C1 segment of cervical spinal cord (tissue), 14 donors: Measurements from ENCODE around the gene LZIC.
A peak's percentile ranks its signal among the peaks of the same experiment; 100 is the strongest.

Experiments
- DNase-seq, 14 donors: peaks; one replicate each; lab custom pipeline; 2025; lab: John Stamatoyannopoulos, UW

LZIC gene

GRCh38 chr1:9910423-9911178, 32.6 kb downstream of the LZIC start:
- peak; percentile 95 to 100 (median 99) for DNase-seq

GRCh38 chr1:9910076-9910422, 33.1 kb downstream of the LZIC start, which contains the start of gene CTNNBIP1:
Gene CTNNBIP1 (minus strand): TSS chr1:9910269. CDS start chr1:9872064, 38,205 bp downstream.
- DNase-seq: no peak

DNA sequence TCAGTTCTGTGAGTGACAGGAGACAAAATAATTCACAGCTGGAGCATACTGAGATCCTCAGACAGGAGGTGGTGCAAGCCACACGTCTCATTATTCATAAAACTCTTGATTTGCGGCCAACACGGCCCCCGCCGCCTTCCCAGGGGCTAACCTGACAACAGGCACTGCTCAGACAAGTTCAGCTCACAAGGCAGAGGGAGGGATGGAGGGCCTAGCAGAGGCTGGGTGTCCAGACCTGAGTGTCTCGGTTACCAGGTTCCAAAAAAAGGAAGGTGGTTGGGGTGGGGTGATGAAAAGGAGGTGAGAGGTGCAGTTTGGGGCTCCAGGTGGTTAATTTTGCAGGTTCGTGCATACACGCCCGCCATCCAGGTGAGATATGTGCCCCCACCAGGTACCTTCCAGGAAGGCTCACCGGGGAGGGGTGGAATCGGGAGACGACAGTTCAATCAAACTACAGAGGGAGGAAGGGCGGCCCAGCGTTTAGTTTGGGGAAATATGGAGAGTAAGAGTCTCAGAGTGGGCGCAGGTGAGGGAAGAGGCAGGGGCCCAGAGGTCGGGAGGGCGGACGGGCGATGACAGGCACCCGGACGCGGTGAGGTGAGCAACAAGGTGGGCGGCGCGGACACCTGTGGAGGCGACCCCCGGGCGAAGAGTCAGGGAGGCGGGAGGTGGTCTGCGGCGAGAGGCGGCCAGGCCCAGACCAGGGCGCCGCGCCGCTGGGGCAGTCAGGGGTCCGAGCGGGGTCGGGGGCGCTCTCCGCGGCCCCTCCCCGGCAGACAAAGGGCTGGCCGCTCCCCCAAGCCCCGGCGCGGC, 33.8 kb downstream of the LZIC start:
- DNase-seq: peak in 2 of 14 donors; percentile 33 to 46

DNA sequence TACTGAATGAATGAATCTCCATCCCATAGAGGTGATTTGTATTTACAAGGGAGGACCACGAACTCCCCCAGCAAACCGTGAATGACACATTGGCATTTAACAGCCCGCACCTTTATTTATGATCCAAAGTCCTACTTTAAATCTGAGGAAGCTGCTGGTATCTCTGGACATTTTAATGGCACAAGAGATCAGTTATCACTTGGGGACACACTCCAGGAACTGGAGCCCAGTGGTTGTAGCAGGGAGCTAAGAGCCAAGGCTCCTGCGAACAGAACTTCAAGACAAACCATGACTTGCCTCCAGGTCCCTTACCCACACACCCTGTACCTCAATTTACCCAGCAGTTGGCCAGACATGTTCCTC, 34.3 kb downstream of the LZIC start:
- DNase-seq: peak in 1 of 14 donors; percentile 23

DNA sequence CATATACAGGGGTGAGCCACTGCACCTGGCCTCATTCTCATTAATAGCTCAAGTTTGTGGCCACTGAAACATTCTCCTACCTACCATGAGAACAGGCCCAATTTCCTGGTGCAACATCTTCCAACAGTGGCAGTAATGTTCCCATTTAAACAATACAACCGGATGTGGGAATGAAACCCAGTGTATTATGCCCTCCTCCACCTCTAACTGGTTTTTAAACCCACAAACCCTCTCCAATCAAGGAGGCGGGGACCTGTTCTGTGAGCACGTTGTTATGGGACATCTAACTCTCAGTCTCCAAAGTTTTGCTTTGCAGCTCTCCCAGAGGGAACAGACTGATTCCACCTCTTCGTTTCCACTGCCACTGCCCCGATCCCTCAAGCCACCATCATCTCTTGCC, 35.8 kb downstream of the LZIC start:
- no peak for DNase-seq

GRCh38 chr1:9906466-9906865, 36.7 kb downstream of the LZIC start:
- DNase-seq: no peak

GRCh38 chr1:9905010-9905409, 38.2 kb downstream of the LZIC start:
- no peak for DNase-seq

- DNase-seq: no peak
Measured at GRCh38 chr1:9904596-9904995, 38.6 kb downstream of the LZIC start.

DNA sequence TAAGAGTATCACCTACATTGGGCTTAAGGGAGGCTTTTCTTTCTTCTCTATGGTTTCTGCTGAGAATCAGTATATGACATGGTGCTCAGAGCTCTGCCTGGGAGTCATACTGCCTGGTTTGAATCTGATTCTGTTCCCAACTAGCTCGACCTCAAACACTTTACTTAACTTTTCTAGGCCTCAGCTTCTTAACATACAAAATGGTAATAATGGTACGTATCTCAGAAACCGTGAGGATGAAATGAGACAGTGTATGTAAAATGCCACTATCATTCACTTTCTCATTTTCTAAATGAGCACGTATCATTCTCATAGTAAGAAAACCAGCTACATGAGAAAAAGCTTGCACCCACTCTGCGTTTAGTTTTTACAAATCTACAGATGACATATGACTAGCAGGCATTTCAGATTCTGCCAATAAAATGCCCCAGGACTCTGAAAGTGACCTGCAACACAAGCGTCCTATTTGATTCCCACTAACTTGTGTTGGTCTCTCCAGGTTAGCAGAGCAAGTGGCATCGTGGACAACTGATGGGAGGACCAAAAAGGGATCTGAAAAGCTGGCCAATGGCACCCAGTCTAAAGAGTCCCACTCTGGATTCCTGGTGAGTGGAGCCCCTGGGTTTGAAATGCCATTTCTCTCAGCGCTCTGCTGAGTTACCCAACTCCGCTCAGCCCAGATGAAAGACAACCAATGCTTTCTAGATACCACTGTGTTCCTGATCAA, 39.2 kb downstream of the LZIC start:
- DNase-seq: no peak

DNA sequence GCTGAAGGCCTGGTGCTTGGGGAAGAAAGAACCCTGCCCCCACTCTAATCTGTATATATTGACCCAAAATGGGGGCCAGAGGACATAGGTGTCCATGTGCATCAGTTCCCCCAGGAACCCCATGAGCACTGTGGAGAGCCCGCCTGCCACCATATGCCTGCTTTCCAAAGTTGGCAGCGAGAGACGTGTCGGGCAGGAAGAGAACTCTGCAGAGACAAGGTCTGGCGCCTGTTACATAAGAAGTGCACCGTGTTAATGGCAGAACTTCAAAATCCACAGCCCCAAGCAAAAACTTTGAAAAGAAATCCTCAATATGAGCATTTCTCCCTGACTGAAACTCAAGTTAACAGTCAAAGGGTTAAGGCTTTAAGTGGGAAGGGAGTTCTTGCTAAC, 41.1 kb downstream of the LZIC start:
- DNase-seq: peak in 2 of 14 donors; percentile 56 to 95

DNA sequence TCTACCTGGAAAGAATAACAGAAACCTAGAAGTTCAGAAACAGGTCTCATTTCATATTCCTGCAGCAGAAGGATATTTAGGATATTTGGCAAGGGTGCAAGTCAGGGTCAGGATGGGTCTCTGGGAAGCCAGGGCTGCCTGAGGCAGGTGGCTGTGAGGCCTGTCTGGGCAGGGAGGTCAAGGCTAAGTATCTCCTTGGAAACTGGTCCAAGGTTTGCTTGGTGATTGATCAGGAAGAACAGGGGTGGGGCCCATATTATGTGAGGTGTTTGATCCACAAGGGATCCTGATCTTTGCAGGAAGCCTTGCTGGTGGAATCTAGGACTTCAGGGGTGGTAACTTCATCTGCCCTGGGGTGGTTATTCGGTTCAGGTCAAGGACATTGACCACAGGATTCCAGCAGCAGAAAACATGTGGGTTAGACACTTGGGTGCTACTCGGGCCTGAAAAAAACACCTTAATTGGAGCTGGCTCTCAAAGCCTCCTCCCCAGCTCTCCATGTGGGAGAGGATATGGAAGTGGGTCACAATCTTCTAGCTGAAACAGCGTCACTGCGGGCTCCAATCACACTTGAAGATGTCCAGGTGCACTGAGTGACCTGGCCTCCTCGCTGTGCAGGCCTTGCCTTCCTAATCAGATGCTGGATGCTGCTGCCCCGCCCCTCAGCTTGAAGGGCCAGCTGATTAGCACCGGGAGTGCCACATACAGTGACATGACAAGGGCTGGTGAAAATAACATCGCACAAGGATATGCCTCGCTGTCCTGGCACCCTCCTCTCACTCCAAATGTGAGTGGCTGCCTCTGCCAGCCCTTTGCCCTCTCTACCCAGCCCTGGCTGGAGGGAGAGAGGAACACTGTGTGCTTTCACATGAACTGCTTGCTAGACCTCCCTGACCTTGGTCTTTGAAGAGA, 41.8 kb downstream of the LZIC start:
- peak in 3 of 14 donors; percentile 14 to 95 (median 21) for DNase-seq

GRCh38 chr1:9900142-9901043, 42.8 kb downstream of the LZIC start:
- peak in 12 of 14 donors; percentile 19 to 73 (median 62) for DNase-seq

- no peak for DNase-seq
Measured at GRCh38 chr1:9894115-9894514, 49.1 kb downstream of the LZIC start.

GRCh38 chr1:9892563-9893528, 50.3 kb downstream of the LZIC start:
- peak in 3 of 14 donors; percentile 13 to 47 (median 16) for DNase-seq

GRCh38 chr1:9891207-9891606, 52.0 kb downstream of the LZIC start:
- DNase-seq: peak in 1 of 14 donors; percentile 22

- DNase-seq: peak in 1 of 14 donors; percentile 54
Measured at GRCh38 chr1:9890224-9890731, 52.9 kb downstream of the LZIC start.

DNA sequence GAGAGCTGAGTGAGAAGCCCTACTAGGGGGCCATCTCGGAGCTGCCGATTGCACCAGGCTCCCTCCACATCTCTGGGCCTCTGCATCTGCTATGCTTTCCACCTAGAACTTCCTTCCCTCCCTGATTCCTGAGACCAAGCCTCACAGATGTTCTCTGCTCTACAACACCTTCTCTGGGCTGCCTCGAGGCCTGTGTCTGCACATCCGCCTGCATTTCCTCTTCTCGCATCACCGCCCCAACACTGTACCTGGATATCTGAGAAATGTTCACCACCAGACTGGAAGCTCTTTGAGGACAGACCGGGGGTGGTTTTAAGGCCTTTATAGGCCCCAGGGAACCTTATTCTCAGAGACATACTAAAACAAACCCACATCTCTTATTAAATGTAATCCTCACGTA, 53.8 kb downstream of the LZIC start:
- no peak for DNase-seq

GRCh38 chr1:9888886-9889285, 54.3 kb downstream of the LZIC start:
- peak in 1 of 14 donors; percentile 74 for DNase-seq

- no peak for DNase-seq
Measured at GRCh38 chr1:9887070-9887469, 56.1 kb downstream of the LZIC start.
